IPS-NIHi7 (cell line): Measurements from ENCODE around the gene NYNRIN.
"Not testable (repeated sequence)": the region's sequence is repeated elsewhere in the genome, so short reads cannot be mapped to it uniquely, and the experiment has no call there.

ENCODE experiments used
- DNase-seq: peaks from one replicate; pipeline ENCODE4 v3.0.0; 2012; ENCODE audit warnings: mixed read lengths; ENCODE audit errors: extremely low spot score

Gene NYNRIN

GRCh38 chr14:24369907-24370687, 28.7 kb upstream of the NYNRIN start:
- DNase-seq, result no peak

GRCh38 chr14:24370748-24371147, 28.1 kb upstream of the NYNRIN start:
- DNase-seq, result no peak

- DNase-seq, result not testable (repeated sequence)
These were observed 27.2 kb upstream of the NYNRIN start for GRCh38 chr14:24371605-24372004.

- DNase-seq, result no peak
These were observed 25.9 kb upstream of the NYNRIN start for GRCh38 chr14:24372701-24373416.

GRCh38 chr14:24376448-24377070, 22.2 kb upstream of the NYNRIN start:
- DNase-seq, result peak; percentile 85

GRCh38 chr14:24377126-24377525, 21.7 kb upstream of the NYNRIN start:
- DNase-seq, result no peak

GRCh38 chr14:24377657-24378056, 21.1 kb upstream of the NYNRIN start:
- no peak for DNase-seq

- no peak for DNase-seq
These were observed 20.5 kb upstream of the NYNRIN start for GRCh38 chr14:24378327-24378726.

- no peak for DNase-seq
These were observed 19.6 kb upstream of the NYNRIN start for GRCh38 chr14:24378981-24379906.

- DNase-seq, result no peak
These were observed 18.7 kb upstream of the NYNRIN start for GRCh38 chr14:24379907-24380730.

- DNase-seq, result no peak
These were observed 17.3 kb upstream of the NYNRIN start for GRCh38 chr14:24381363-24382063.

- no peak for DNase-seq
These were observed 16.8 kb upstream of the NYNRIN start for GRCh38 chr14:24382064-24382371.

- DNase-seq, result no peak
These were observed 14.6 kb upstream of the NYNRIN start for GRCh38 chr14:24384169-24384568.

GRCh38 chr14:24385524-24385923, 13.3 kb upstream of the NYNRIN start:
- no peak for DNase-seq

GRCh38 chr14:24387009-24387345, 11.8 kb upstream of the NYNRIN start:
- no peak for DNase-seq

- not testable (repeated sequence) for DNase-seq
These were observed 11.2 kb upstream of the NYNRIN start for GRCh38 chr14:24387579-24387978.

- no peak for DNase-seq
These were observed 10.2 kb upstream of the NYNRIN start for GRCh38 chr14:24388474-24389179.

- DNase-seq, result no peak
These were observed 9.5 kb upstream of the NYNRIN start for GRCh38 chr14:24389226-24389848.

GRCh38 chr14:24390701-24391468, 7.9 kb upstream of the NYNRIN start:
- no peak for DNase-seq
